Epithelial cell of proximal tubule (primary cell): ENCODE data around the gene SPARC. TPM values are rescaled to one million over a fixed set of nuclear protein-coding genes. Genes with fewer than 3 reads are reported as not detected.

Experiments used
- DNase-seq: peaks from one replicate; pipeline ENCODE4 v3.0.0-alpha.2; 2011; ENCODE audit warnings: low read depth
- H3K4me3 ChIP-seq: 2 replicates; pipeline ENCODE4 v1.5.1; 2011; ENCODE audit warnings: low read depth, mild to moderate bottlenecking, low read length
- total RNA-seq: library from RNA; depleted of rRNA; stranded (reverse); fragments of >200 nt; gene quantifications from 2 replicates; pipeline ENCODE4 v1.2.3, GENCODE V29; 2015
- TF ChIP-seq, protein P1 (sequence below): conservative IDR thresholded peaks from 2 replicates; pipeline ENCODE4 v1.5.1; 2012; ENCODE audit warnings: low read depth, mild to moderate bottlenecking, low read length

Gene SPARC
- total RNA-seq, 1 donor from 2014 or later = 165 TPM

DNA sequence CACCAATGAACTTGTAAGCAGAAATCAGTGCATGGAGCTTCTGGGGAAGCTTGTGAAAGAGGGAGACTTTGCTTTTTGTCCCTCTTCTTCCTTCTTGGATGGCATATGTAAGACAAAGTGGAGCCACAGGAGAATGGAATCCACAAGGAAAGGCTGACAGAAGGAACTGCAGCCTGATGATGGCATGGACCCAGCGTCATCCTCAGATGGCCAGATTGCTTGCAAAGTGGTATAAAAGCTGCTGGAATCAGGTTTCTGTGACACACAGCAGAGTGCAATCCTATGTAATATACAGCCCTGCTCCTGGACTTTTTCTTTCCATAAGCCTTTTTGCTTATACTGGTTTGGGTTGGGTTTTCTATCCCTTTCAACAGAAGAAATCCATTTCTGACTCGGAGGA lies 31.4 kb upstream of the SPARC start:
- DNase-seq = no peak
- TF ChIP-seq, protein P1, sequence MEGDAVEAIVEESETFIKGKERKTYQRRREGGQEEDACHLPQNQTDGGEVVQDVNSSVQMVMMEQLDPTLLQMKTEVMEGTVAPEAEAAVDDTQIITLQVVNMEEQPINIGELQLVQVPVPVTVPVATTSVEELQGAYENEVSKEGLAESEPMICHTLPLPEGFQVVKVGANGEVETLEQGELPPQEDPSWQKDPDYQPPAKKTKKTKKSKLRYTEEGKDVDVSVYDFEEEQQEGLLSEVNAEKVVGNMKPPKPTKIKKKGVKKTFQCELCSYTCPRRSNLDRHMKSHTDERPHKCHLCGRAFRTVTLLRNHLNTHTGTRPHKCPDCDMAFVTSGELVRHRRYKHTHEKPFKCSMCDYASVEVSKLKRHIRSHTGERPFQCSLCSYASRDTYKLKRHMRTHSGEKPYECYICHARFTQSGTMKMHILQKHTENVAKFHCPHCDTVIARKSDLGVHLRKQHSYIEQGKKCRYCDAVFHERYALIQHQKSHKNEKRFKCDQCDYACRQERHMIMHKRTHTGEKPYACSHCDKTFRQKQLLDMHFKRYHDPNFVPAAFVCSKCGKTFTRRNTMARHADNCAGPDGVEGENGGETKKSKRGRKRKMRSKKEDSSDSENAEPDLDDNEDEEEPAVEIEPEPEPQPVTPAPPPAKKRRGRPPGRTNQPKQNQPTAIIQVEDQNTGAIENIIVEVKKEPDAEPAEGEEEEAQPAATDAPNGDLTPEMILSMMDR = no peak
- H3K4me3 ChIP-seq = no peak overlapping the region

DNA sequence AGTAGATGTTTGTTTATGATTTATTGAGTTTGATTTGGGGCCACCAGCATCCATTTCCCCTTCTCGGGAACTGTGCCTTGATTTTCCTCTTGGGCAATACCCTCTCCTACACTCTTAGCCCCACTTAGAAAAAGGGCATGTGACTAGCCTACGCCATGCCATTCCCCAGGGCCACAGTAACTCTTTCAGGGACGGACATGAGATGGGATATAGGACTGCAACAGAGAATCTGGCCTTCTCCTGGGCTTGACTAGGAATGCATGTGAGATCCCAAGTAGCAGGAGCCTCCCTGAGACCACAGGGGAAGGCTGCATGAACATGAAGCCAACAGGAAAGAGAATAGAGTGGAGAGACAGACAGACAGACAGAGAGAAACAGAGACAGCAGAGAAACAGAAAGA lies 30.7 kb upstream of the SPARC start:
- no peak overlapping the region for H3K4me3 ChIP-seq
- TF ChIP-seq, protein P1 = no peak
- DNase-seq = no peak

DNA sequence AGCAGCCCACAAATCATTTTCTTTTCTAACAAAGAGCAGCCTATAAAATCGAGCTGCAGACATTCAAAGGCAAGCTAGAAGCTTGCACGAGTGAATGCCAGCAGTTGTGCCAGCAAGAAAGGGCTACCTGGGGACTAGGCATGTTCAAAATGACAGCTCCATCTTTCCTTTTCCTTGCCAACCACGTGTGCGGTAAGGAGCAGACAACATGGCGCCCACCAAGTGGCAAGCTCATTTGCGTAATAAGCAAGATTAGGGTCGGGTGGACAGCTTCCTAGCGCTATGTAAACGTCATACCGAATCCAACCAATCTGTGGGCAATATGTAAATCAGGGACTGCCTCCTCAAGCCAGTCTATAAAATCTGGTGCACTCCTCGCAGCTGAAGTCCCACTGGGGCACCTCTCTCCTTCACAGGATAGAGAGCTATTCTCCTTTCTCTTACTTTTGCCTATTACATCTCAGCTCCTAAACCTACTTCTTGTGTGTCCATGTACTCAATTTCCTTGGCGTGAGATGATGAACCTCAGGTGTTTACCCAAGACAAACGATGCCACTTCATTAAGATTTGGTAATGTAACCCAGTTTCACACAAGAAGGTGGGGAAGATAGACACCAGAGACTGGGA lies 22.5 kb upstream of the SPARC start:
- DNase-seq = no peak
- TF ChIP-seq, protein P1 = no peak
- H3K4me3 ChIP-seq = no peak overlapping the region

DNA sequence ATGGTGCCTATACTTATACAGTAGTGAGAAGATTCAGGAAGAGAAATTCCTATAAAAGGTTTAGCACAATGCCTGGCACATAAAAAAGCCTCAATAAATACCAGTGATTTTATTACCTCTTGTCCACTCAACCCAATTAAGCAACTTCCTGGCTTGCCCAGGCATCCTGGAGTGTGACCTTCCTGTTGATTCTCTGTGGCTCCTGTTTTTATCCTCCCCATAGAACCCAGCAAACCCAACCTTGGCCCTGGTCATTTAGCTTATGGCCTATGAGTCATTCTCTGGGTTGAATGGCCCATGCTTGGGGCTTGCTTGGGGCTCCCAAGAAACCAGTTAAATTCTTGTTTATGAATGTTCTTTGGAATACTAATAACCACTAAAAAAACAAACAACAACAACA lies 21.4 kb upstream of the SPARC start:
- TF ChIP-seq, protein P1 = no peak
- DNase-seq = no peak
- no peak overlapping the region for H3K4me3 ChIP-seq

DNA sequence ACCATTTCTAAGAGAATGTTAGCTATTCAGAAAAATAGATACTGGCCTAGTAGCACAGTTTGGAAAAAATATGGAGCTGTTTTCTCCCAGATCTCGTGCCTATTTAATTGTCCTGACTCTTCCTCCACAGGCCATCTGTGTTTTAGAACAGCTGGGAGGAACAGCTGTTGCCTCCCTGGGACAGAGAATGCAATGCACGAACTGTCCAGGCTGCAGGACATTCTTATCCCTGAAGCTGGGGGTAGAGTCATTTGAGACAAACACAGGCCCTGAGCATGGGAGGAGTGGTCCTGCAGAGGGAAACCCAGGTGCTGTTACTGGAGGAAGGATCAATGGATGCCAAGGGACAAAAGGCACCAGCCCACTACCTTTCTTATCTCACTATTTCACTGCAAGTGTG lies 20.9 kb upstream of the SPARC start:
- no peak for DNase-seq
- H3K4me3 ChIP-seq = no peak overlapping the region
- TF ChIP-seq, protein P1 = no peak

DNA sequence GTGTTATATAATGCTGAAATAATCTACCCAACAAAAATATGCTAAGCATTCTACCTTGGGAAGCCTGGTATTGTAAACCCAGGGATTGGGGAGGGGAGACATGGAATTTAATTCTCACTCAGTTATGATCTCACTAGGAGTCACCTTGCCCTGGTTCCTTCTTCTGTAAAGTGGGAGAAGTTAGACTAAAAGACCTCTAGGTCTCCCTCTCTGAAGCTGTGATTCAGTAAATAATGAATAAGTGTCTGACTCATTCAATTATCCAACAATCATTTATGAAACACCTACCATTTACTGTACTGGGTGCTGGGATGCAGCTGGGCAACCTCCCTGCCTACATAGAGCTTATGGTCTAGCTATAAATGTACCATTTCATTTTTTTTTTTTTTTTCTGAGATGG lies 20.2 kb upstream of the SPARC start:
- TF ChIP-seq, protein P1 = no peak
- H3K4me3 ChIP-seq = no peak overlapping the region
- DNase-seq = no peak

DNA sequence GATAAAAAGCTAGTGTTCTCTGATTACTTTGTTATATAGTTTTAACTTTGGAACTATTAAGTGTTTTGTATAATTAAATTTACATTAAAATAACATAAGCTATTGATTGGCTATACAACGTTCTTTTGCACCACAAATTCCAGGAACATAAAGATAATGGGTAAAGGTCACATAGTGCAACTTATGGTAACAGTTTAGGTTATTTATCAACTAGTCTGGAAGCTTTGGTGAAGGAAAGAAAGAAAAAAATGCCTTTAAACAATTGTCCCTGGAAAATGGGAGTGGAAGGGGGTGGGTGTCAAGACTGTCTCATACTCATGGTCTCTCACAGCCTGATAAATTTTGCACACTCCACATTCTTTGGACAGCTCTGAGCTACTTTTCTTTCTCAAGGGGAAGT lies 17.1 kb upstream of the SPARC start:
- DNase-seq = no peak
- TF ChIP-seq, protein P1 = no peak
- no peak overlapping the region for H3K4me3 ChIP-seq
